Measurements from ENCODE around the gene IFNAR1. TPM values are rescaled to one million over a fixed set of nuclear protein-coding genes. Genes with fewer than 3 reads are reported as not detected.

IFNAR1 gene
- total and polyA plus RNA-seq, 10 donors, result 9.2 to 86.1 (median 57.3) TPM

- Histone ChIP-seq H3K27me3 (replicated peaks in 1 of 7) (peaks cover 0 to 6% (median 0%) of the 10 kb centered on the region in 7 donors), H3K4me1 (peaks cover 13 to 92% (median 39%) of the 10 kb centered on the region in 6 donors), H3K27ac (peak overlapping the region in 4 of 8 donors; percentile 28 to 90 (median 85)), H3K4me3 (no peak overlapping the region), H3K9me3 (peaks cover 0 to 18% (median 11%) of the 10 kb centered on the region in 8 donors), H3K36me3 (no peaks in the 10 kb centered on the region)
- WGBS, 5 donors, result 89 to 98% (median 97%) methylated on average over 10 to 12 of the region's 12 CpGs
- no peak for DNase-seq
- TF ChIP-seq POLR2AphosphoS5 (IDR thresholded peaks at IDR 0.05), result no peak
- no peak for TF ChIP-seq CTCF (IDR thresholded peaks at IDR 0.05 in 8 of 11, conservative IDR thresholded peaks at IDR 0.05 in 3 of 11)
- TF ChIP-seq POLR2A (IDR thresholded peaks at IDR 0.05), result no peak
- intact Hi-C loops (cut with DNase I; ENCODE audit: low total_unique reads), result no loop called here
Observed at GRCh38 chr21:33372582-33372981, 47.8 kb downstream of the IFNAR1 start.

- no peak for TF ChIP-seq CTCF (IDR thresholded peaks at IDR 0.05 in 8 of 11, conservative IDR thresholded peaks at IDR 0.05 in 3 of 11)
- TF ChIP-seq POLR2A (IDR thresholded peaks at IDR 0.05), result no peak
- TF ChIP-seq POLR2AphosphoS5 (IDR thresholded peaks at IDR 0.05), result no peak
- Histone ChIP-seq H3K27me3 (replicated peaks in 1 of 7) (peaks cover 0 to 6% (median 0%) of the 10 kb centered on the region in 7 donors), H3K4me1 (peaks cover 15 to 92% (median 40%) of the 10 kb centered on the region in 6 donors), H3K36me3 (no peaks in the 10 kb centered on the region), H3K9me3 (peaks cover 0 to 9% (median 3%) of the 10 kb centered on the region in 8 donors), H3K4me3 (peak overlapping the region in 1 of 8 donors; percentile 37), H3K27ac (peak overlapping the region; percentile 57 to 90 (median 82))
- intact Hi-C loops (cut with DNase I; ENCODE audit: low total_unique reads), result no loop called here
- WGBS, 5 donors, result 80 to 93% (median 84%) methylated on average over 2 of the region's 2 CpGs
- no peak for DNase-seq
Observed at GRCh38 chr21:33373451-33373850, 48.7 kb downstream of the IFNAR1 start.

- DNase-seq, result no peak
- 24 to 45% (median 32%) methylated on average over 2 of the region's 2 CpGs for WGBS, 5 donors
- intact Hi-C loops (cut with DNase I; ENCODE audit: low total_unique reads), result no loop called here
- no peaks in the 10 kb centered on the region for H3K36me3 ChIP-seq
- H3K4me1 ChIP-seq, result peaks cover 15 to 92% (median 45%) of the 10 kb centered on the region in 6 donors
- peak overlapping the region in 7 of 8 donors; percentile 57 to 90 (median 83) for H3K27ac ChIP-seq
- H3K4me3 ChIP-seq, result peak overlapping the region in 1 of 8 donors; percentile 37
- TF ChIP-seq POLR2A (IDR thresholded peaks at IDR 0.05) (no peak), POLR2AphosphoS5 (IDR thresholded peaks at IDR 0.05) (no peak), CTCF (IDR thresholded peaks at IDR 0.05 in 8 of 11, conservative IDR thresholded peaks at IDR 0.05 in 3 of 11) (no peak)
- H3K9me3 ChIP-seq, result peaks cover 0 to 5% (median 0%) of the 10 kb centered on the region in 8 donors
- peaks cover 0 to 6% (median 0%) of the 10 kb centered on the region in 7 donors for H3K27me3 ChIP-seq (replicated peaks in 1 of 7)
Observed at GRCh38 chr21:33374080-33374449, 49.3 kb downstream of the IFNAR1 start.

- H3K27ac ChIP-seq, result peak overlapping the region; percentile 42 to 90 (median 82)
- no peak for DNase-seq
- H3K27me3 ChIP-seq (replicated peaks in 1 of 7), result peaks cover 0 to 6% (median 0%) of the 10 kb centered on the region in 7 donors
- peaks cover 0 to 5% (median 0%) of the 10 kb centered on the region in 8 donors for H3K9me3 ChIP-seq
- peaks cover 18 to 95% (median 50%) of the 10 kb centered on the region in 6 donors for H3K4me1 ChIP-seq
- no peaks in the 10 kb centered on the region for H3K36me3 ChIP-seq
- WGBS, 5 donors, result 10 to 23% (median 15%) methylated on average over 4 of the region's 4 CpGs
- intact Hi-C loops (cut with DNase I; ENCODE audit: low total_unique reads), result no loop called here
- H3K4me3 ChIP-seq, result peak overlapping the region in 1 of 8 donors; percentile 37
- TF ChIP-seq POLR2AphosphoS5 (IDR thresholded peaks at IDR 0.05) (peak in 1 of 3 donors; percentile 29), POLR2A (IDR thresholded peaks at IDR 0.05) (no peak), CTCF (IDR thresholded peaks at IDR 0.05 in 8 of 11, conservative IDR thresholded peaks at IDR 0.05 in 3 of 11) (peak; percentile 29 to 68 (median 57))
Observed at GRCh38 chr21:33374450-33375096, 49.8 kb downstream of the IFNAR1 start.

All from spleen (tissue), 11 donors.